Lung (tissue), 12 donors: ENCODE results near the gene PNPLA1. TPM values are rescaled to one million over a fixed set of nuclear protein-coding genes. Genes with fewer than 3 reads are reported as not detected.
A peak's percentile ranks its signal among the peaks of the same experiment; 100 is the strongest.

Experiments used
- ATAC-seq: fragments of 200-7000 bp; cut with Tn5 transposase; one replicate; pipeline ENCODE4 v1.9.1; 2020; ENCODE audit warnings: moderate number of reproducible peaks; ENCODE audit not compliant: insufficient read depth, low FRiP score
- DNase-seq, 3 donors: peaks; one replicate each; pipeline ENCODE4 v3.0.0-alpha.2; 2013 to 2017
- H3K27ac ChIP-seq, 2 donors: one replicate each; pipeline ENCODE4 v1.5.1; 2013; ENCODE audit warnings: mild to moderate bottlenecking in 2 of 2, moderate library complexity in 2 of 2, control low read depth in 1 of 2, inconsistent platforms in 1 of 2, low read depth in 1 of 2, low read length in 1 of 2
- H3K27me3 ChIP-seq, 3 donors: one replicate each; pipeline ENCODE4 v1.5.1; 2013; ENCODE audit warnings: low read length in 2 of 3; ENCODE audit not compliant: control insufficient read depth in 3 of 3, insufficient read depth in 3 of 3
- H3K36me3 ChIP-seq, 4 donors: one replicate each; pipeline ENCODE4 v1.5.1; 2013; ENCODE audit warnings: low read length in 4 of 4, mild to moderate bottlenecking in 1 of 4, moderate library complexity in 1 of 4; ENCODE audit not compliant: control insufficient read depth in 4 of 4, insufficient read depth in 4 of 4
- H3K4me1 ChIP-seq, 5 donors: one replicate each; pipeline ENCODE4 v1.5.1; 2013; ENCODE audit warnings: low read length in 5 of 5, mild to moderate bottlenecking in 2 of 5, moderate library complexity in 1 of 5; ENCODE audit not compliant: control insufficient read depth in 5 of 5, insufficient read depth in 5 of 5
- H3K4me3 ChIP-seq: one replicate; pipeline ENCODE4 v1.5.1; 2013; ENCODE audit warnings: mild to moderate bottlenecking, control low read depth, moderate library complexity
- H3K9ac ChIP-seq, 2 donors: one replicate each; pipeline ENCODE4 v1.5.1; 2013; ENCODE audit warnings: low read length in 2 of 2, control low read depth in 1 of 2; ENCODE audit not compliant: insufficient read depth in 1 of 2
- H3K9me3 ChIP-seq, 4 donors: one replicate each; pipeline ENCODE4 v1.5.1; 2013; ENCODE audit warnings: low read length in 3 of 4, mild to moderate bottlenecking in 1 of 4, moderate library complexity in 1 of 4; ENCODE audit not compliant: control insufficient read depth in 4 of 4, insufficient read depth in 3 of 4
- WGBS, 2 donors: extraction: QIAGEN DNeasy Blood & Tissue Kit; methylation state at CpG; one replicate each; pipeline ENCODE4 v1.1.7; 2013; 5-methylcytosine and 5-hydroxymethylcytosine counted together
- polyA plus RNA-seq, 2 donors: library from polyadenylated mRNA; stranded (reverse); fragments of 200-250 nt; gene quantifications; one replicate each; pipeline ENCODE4 v1.2.1, GENCODE V29; 2013
- total RNA-seq, 2 donors: library from RNA; depleted of rRNA in 1 of 2; stranded (reverse); fragments of >200 nt in 1 of 2; gene quantifications; one replicate each; pipeline ENCODE4 v1.2.1, GENCODE V29; 2014 to 2021
- TF ChIP-seq, protein P1 (sequence below): IDR thresholded peaks from 2 replicates; pipeline ENCODE4 v1.5.1; 2012; ENCODE audit warnings: mild to moderate bottlenecking; ENCODE audit errors: control extremely low read depth, extremely low read depth
- donor health status: control.
- donor health status: control.
- donor health status: Bipolar disorder and iron deficiency.
- donor health status: healthy.
- donor health status: DM: yes; HTN: yes; CAD: no.

The PNPLA1 gene
- total and polyA plus RNA-seq, 4 donors: 0.06 to 5.6 (median 0.89) TPM

DNA sequence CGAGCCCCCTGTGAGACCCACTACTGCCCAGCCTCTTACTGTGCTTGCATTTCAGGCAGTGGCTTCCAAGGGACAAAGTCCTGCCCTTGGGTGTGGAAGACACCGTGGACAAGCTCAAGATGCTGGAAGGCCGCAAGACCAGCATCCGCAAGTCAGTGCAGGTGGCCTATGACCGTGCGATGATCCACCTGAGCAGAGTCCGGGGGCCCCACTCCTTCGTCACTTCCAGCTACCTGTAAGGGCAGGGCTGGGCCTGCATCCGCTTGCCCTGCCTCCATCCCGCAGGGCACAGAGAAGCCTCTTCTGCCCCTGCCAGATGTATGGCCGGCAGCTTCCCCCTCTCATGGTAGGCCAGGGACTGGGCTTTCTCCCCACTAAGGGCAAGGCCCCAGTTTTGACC, 39.5 kb upstream of the PNPLA1 start:
- H3K9ac ChIP-seq: no peak overlapping the region
- no peak overlapping the region for H3K27ac ChIP-seq
- WGBS, 2 donors: 96% methylated on average over 11 of the region's 11 CpGs
- no peaks in the 10 kb centered on the region for H3K9me3 ChIP-seq
- no peak for DNase-seq
- TF ChIP-seq, protein P1, sequence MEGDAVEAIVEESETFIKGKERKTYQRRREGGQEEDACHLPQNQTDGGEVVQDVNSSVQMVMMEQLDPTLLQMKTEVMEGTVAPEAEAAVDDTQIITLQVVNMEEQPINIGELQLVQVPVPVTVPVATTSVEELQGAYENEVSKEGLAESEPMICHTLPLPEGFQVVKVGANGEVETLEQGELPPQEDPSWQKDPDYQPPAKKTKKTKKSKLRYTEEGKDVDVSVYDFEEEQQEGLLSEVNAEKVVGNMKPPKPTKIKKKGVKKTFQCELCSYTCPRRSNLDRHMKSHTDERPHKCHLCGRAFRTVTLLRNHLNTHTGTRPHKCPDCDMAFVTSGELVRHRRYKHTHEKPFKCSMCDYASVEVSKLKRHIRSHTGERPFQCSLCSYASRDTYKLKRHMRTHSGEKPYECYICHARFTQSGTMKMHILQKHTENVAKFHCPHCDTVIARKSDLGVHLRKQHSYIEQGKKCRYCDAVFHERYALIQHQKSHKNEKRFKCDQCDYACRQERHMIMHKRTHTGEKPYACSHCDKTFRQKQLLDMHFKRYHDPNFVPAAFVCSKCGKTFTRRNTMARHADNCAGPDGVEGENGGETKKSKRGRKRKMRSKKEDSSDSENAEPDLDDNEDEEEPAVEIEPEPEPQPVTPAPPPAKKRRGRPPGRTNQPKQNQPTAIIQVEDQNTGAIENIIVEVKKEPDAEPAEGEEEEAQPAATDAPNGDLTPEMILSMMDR: no peak
- no peak for ATAC-seq
- H3K27me3 ChIP-seq: no peaks in the 10 kb centered on the region
- H3K36me3 ChIP-seq: peaks cover 21 to 45% (median 24%) of the 10 kb centered on the region in 4 donors
- H3K4me3 ChIP-seq: no peak overlapping the region
- H3K4me1 ChIP-seq: peaks cover 0 to 2% (median 0%) of the 10 kb centered on the region in 5 donors

DNA sequence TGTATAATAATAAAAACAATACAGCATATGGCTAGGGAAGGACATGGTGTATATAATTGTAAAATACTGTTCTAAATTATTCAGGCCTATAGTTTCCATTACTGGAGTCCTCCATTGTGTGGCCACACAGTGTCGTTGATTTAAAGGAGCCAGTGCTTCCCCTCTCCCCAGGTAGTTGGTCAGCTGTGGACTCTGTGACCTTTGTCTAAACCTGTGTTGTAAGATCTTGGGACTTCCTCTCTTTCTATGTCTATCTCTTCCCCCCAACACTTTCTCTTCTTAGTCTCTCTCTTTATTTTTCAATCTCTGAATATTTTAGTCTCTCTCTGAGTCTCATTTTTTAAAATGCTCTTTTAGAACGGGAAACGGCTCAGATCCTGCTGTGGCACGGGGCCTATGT, 37.7 kb upstream of the PNPLA1 start:
- no peak overlapping the region for H3K27ac ChIP-seq
- no peaks in the 10 kb centered on the region for H3K9me3 ChIP-seq
- ATAC-seq (no peak), DNase-seq (no peak)
- TF ChIP-seq, protein P1: no peak
- peaks cover 0 to 4% (median 0%) of the 10 kb centered on the region in 5 donors for H3K4me1 ChIP-seq
- H3K4me3 ChIP-seq: no peak overlapping the region
- H3K9ac ChIP-seq: no peak overlapping the region
- WGBS, 2 donors: 81 to 82% methylated on average over 4 of the region's 4 CpGs
- H3K27me3 ChIP-seq: no peaks in the 10 kb centered on the region
- peaks cover 16 to 45% (median 21%) of the 10 kb centered on the region in 4 donors for H3K36me3 ChIP-seq

DNA sequence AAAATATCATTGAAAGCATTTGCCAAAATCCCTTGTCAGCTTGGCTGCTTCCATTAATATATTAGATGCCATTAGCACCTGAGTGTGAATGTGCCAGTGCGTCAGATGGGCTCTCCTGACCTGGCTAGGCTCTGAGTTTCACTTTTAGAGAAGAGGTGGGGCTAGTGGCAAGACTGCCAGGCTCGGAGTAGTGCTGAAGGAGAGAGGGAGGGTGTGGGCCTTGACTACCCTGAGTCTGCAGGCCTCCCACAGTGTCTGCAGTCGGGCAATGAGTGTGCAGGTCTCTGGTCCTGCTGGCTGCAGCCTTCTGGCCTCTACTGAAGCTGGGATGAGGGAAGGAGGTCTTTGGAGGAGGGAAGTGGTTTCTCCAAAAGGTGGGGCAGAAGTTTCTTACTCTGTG, 34.6 kb upstream of the PNPLA1 start:
- Histone ChIP-seq H3K27ac (no peak overlapping the region), H3K4me1 (peaks cover 0 to 3% (median 0%) of the 10 kb centered on the region in 5 donors), H3K27me3 (no peaks in the 10 kb centered on the region), H3K36me3 (peaks cover 7 to 22% (median 9%) of the 10 kb centered on the region in 4 donors), H3K9me3 (no peaks in the 10 kb centered on the region), H3K4me3 (no peak overlapping the region), H3K9ac (no peak overlapping the region)
- DNase-seq (no peak), ATAC-seq (peak; percentile 53)
- TF ChIP-seq, protein P1: no peak
- 37 to 41% methylated on average over 3 of the region's 3 CpGs for WGBS, 2 donors

DNA sequence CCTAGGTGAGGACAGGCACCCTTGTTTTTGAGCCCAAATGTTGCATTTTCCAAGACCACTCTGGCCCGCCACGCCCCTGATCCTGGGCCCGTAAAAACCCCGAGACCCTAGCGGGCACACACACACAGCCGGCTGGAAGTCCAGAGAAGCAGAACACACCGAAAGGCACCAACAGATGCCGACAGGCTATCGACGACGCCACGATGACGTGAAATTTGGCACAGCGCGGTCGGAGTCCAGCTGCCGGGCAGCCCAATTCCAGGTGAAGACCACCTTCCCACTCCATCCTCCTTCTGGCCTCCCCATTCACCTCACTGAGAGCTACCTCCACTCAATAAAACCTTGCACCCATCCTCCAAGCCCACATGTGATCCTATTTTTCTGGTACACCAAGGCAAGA, 34.0 kb upstream of the PNPLA1 start:
- H3K4me3 ChIP-seq: no peak overlapping the region
- WGBS, 2 donors: 95% methylated on average over 17 of the region's 17 CpGs
- peaks cover 0 to 3% (median 0%) of the 10 kb centered on the region in 5 donors for H3K4me1 ChIP-seq
- no peak for DNase-seq
- H3K36me3 ChIP-seq: peaks cover 4 to 17% (median 5%) of the 10 kb centered on the region in 4 donors
- no peak for ATAC-seq
- no peaks in the 10 kb centered on the region for H3K9me3 ChIP-seq
- TF ChIP-seq, protein P1: no peak
- H3K27me3 ChIP-seq: no peaks in the 10 kb centered on the region
- no peak overlapping the region for H3K9ac ChIP-seq
- no peak overlapping the region for H3K27ac ChIP-seq
